HTERT RPE-1 (cell line): ENCODE results near the gene PRDM5.

Experiments
- in situ Hi-C: fragments of 300-500 bp; cut with MboI; formaldehyde crosslinking; loops from 4 replicates; pipeline ENCODE4 v1.14.3; 2020; ENCODE audit warnings: low sequenced_read_pairs

PRDM5 gene

DNA sequence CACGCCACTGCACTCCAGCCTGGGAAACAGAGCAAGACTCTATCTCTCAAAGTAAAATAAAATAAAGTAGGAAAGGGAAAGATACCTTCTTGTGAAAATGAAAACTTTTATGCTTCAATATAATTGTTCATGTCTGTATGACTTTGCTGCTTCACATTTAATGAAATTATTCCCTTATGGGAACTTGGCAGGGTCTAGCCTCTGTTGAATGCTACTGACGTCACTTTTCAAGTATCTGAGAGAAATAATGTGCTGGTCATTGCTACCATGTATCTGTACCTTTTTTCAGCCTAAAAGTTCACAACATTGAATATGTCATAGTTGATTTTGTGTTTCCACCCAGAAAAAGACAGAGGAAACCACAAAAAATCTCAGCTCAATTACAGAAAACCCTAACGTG lies 65.2 kb downstream of the PRDM5 start:
- in situ Hi-C loops = no loop called here

DNA sequence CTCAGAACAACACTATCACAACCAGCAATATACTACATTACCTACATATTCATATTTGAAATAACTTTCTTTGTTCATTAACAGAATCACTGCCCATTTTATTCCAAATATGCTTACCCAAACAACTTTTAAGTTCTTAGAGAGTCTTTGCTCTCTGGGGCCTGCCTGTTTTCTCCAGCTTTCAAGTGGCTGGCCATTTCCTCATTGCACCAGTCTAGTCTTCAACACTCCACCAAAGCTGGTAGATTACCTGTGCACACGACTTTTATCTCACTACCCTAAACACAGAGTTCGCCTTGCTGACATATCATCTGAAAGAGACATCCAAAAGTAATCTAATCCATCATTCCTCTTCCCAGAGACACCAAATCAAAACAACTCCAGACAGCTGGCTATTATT lies 66.2 kb downstream of the PRDM5 start:
- in situ Hi-C loops = no loop called here

DNA sequence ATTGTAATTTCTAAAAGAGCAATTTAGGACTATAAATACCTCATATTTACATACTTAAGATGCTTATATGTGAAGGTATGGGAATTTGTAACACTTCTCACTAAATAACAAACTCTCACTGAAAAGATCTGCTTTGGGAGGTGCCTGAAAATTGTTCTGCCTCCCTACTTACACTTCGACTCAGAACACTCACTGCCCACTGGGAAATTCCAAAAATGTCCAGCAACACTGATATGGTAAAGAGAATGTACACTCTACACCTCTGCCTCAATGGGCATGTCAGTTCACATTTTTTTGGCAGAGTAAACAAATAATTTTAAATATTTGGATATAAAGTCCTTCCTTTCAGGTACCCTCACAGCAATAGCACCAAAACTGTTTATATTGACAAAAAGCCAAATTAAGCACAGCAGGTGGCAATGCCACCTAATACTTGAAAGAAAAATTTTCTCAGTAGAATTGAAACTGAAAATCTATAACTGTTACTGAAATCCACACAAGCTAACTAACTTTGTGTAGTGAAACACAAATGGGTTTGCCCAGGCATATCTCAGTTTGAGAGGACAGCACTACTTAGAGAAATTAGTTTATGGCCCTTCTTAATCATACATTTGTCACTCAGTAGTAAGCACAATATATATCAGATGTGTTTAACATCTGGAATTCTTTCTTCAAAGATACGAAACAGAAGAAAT lies 67.1 kb downstream of the PRDM5 start:
- in situ Hi-C loops = no loop called here

DNA sequence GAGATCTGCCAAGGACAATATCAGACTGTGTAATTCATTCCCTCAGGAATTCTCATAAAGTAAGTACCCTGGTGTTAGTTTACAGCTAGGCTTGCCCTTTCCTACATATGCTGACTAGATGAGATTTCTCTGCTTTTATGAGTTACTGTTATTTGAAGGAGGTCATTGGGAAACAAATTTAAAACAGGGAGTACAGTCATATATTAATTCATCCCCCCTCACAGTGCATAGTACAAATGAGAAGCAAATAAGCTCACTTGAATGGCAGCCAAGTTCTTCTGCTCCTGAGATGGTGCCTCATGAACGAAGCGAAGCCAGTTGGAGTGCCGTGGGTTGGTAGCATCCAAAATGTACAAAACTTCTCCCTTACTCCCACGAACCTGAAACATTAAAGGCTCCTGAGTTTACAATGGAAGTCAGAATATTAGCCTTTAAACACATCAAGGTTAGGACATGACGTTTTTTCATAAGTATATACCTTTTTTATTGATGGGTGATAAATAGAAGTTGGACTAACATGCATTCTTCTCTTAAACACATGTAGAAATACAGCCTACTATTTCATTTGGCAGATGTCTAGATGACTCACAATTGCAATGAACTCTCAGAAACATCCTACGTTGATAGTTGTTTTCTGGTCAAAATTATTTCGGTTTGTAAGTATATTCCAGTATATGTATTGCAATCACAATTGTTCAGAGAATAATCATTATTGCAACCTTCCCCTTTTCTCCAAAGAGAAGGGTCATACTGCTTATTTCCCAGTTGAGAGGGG lies 69.2 kb downstream of the PRDM5 start:
- in situ Hi-C loops = no loop called here

DNA sequence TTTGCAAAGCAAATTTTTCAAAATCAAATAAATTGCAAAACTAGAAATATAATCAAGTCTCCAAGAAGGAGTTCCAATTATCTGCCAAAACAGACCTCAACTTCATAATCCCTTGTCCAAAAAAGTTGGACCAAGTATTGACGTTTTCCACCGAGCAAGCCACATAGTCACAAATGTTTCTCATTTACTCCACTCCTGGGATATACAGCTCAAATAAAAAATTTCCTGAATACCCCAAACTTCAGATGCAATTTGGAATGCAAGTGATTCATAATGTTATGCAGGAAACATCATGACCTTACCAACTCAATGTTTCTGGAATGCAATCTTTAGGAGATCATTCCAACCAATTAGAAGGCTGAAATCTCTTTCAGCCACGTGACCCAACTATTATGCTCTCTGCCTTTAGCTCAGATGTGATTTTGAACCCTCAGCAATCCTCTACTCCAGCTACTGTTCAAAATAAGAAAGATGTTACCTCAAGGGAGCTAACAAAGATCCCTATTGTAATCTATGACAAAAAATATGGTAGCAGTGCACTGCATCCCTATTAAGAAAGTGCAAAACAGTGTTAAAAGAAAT lies 72.4 kb downstream of the PRDM5 start:
- in situ Hi-C loops = no loop called here

DNA sequence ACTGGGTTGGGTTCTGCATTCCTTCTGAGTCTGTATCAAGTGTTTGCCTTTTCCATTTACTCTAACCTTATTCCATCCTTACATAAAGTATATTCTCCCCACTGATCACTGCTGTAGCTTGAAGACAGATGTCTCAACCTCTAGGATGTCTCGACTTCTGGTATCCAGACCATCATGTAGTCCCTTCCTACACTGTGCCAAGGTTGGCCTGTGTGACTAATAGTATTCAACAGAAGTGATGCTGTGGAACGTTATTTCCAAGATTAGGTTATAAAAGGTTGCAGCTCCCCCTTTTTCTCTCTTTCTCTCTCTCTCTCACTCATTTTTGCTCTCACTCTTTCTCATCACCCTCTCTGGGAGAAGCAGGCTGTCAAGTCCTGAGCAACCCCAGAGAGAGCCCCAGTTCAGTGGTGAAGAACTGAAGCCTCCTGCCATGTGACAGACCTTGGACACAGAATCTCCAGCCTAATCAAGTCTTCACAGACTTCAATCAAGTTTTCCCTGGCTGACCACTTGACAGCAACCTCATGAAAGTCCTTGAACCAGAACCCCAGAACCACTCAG lies 75.4 kb downstream of the PRDM5 start:
- in situ Hi-C loops = no loop called here

DNA sequence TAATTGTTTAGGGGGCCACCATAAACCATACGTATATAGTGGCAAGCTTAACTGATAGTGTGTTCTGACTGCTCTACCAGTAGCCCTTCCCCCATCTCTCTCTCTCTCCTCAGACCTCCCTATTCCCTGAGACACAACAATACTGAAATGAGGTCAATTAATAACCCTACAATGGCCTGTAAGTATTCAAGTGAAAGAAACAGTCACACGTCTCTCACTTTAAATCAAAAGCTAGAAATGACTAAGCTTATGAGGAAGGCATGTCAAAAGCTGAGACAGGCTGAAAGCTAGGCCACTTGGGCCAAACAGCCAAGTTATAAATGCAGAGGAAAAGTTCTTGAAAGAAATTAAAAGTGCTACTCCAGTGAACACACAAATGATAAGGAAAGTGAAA lies 78.0 kb downstream of the PRDM5 start:
- in situ Hi-C loops = no loop called here

DNA sequence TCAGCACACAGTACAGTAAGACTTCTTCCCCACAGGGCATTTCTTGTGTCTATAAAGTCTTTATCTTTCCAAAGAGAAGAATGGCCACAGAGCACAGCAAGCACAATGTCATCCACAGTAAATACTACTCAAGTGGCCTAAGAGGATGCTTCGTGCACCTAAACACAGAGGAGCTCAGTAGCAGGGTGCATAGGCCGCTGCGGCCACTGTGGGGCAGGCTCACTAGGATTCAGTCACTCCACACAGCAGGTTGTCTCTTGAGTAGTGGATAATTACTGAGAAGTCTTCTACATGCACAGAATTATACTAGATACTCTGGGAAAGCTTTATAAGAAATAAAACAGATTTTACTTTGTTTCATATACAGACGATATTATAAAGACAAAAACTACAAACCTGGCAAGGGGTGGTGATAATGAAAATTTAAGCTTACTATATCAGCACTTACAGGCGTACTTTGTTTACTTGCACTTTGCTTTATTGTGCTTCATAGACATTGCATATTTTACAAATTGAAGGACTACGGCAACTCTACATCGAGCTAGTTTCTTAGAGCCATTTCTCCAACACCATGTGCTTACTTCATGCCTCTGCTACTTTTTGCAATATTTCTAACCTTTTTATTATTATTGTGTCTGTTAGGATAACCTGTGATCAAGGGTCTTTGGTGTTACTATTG lies 78.5 kb downstream of the PRDM5 start:
- in situ Hi-C loops = no loop called here

DNA sequence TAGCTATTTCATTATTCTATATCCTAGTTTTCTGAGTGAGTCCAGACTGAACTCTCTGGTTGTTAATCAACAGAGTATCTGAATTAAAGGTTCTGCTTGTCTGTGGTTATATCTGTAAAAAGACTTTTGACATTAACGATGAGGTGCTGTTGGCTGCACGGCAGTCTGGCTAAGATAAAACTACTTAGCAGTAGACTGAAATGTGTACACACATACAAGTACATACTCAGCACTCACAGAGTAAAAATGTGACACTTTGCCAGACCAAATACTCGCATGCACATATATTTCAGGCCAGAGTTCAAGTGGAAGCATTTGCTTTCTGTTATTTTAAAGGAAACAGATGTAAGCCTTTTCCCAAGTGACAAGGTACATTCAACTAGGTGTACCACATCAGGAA lies 80.5 kb downstream of the PRDM5 start:
- in situ Hi-C loops = no loop called here

- in situ Hi-C loops = no loop called here
Observed at GRCh38 chr4:120841580-120841979, 80.9 kb downstream of the PRDM5 start.

- in situ Hi-C loops = no loop called here
Observed at GRCh38 chr4:120839974-120840751, 82.4 kb downstream of the PRDM5 start.

DNA sequence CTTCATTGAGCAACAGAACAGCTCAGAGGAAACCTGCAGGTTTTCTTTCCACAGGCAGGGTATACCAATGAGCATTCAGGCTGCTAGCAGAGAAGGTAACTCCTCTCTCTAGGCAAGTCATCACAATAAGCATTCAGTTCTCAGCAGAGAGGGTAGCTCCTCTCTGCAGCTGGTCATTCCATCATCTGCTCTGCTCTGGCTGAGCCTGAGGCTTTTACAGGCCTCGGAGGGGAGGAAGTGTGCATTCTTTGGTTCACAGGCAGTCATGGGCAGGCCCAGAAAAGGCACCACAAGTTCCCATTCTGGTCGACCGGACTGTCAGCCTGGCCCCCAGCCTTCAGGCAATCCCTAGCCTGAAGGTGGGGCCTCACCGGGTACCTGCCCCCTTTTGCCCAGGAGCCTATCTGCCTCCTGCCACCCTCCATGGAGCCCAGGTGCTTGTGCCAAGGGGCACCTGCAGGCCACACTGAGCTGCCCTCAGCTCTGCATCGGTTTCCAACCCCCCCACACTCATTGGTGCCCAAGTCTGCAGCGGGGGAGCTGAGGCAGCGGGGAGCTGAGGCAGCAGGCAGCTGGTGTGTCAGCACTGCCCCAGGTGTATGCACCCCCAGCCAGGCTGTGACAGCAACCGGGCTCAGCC lies 83.1 kb downstream of the PRDM5 start:
- in situ Hi-C loops = no loop called here

- in situ Hi-C loops = no loop called here
Observed at GRCh38 chr4:120838784-120839183, 83.7 kb downstream of the PRDM5 start.

DNA sequence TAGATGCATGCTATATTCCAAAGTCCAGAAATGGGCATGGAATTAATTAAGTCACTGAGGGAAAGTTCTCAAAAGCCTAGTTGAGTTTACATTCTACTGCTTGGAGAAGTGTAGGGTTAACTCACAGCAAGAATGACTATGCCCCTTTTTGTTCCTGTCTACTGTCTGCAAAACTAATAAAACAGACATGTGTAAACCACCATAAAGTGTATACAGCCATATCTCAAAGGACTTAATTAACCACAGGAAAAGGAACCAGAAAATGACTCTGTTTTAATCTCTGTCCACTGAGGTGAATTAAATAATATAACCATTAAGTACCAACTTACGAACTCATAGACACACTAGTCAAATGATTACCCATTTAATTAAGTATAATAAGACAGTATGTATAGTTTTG lies 84.9 kb downstream of the PRDM5 start:
- in situ Hi-C loops = no loop called here

DNA sequence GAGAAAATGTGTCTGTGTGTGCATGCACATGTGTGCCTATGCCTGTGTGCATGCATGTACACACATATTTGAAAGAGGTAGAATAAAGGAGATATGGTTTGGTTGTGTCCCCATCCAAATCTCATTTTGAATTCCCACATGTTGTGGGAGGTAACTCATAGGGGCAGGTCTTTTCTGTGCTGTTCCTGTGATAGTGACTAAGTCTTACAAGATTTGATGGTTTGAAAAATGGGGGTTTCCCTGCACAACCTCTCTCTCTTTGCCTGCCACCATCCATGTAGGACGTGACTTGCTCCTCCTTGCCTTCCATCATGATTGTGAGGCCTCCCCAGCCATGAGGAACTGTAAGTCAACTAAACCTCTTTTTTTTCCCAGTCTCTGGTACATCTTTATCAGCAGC lies 87.2 kb downstream of the PRDM5 start:
- in situ Hi-C loops = no loop called here

DNA sequence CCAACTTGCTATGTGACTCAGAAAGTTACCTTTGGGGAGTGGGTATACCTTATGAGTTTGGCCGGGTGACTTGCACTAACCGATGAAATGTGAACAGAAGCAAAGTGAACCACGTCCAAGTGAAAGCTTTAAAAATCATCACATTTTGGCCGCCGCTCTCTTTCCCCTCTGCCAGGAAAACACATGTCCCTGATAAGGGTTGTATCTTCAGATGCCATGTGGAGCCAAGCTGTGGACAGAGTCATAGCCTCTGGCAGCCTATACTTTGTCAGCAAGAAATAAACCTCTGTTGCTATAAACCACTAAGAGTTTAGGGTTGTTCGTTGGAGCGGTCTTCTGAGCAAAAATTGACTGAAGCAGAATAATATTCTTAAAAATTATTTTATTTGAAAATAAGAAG lies 92.3 kb downstream of the PRDM5 start:
- in situ Hi-C loops = no loop called here

- in situ Hi-C loops = no loop called here
Observed at GRCh38 chr4:120829113-120829831, 93.3 kb downstream of the PRDM5 start.

- in situ Hi-C loops = no loop called here
Observed at GRCh38 chr4:120826853-120827252, 95.7 kb downstream of the PRDM5 start.

GRCh38 chr4:120826449-120826848 lies 96.1 kb downstream of the PRDM5 start:
- in situ Hi-C loops = no loop called here
